Gastrocnemius medialis (tissue), 4 donors: ENCODE results near the gene SEC22A. TPM values are rescaled to one million over a fixed set of nuclear protein-coding genes. Genes with fewer than 3 reads are reported as not detected.
"Not testable (repeated sequence)": the region's sequence is repeated elsewhere in the genome, so short reads cannot be mapped to it uniquely, and the experiment has no call there.

Experiments
- ATAC-seq, 2 donors: fragments of 150-250 bp; one replicate each; pipeline ENCODE4 v1.9.1; 2016
- DNase-seq, 2 donors: peaks; one replicate each; pipeline ENCODE4 v3.0.0-alpha.2; 2019
- H3K27ac ChIP-seq, 4 donors: fragments of 200-600 bp; sonication (generic); 1 replicate in 1 of 4; 2 replicates in 3 of 4; pipeline ENCODE4 v1.5.1; 2016 to 2018; ENCODE audit warnings: mild to moderate bottlenecking in 2 of 4, moderate library complexity in 1 of 4
- H3K27me3 ChIP-seq, 3 donors: fragments of 200-600 bp; sonication (generic) in 2 of 3; 1 replicate in 1 of 3; 2 replicates in 2 of 3; pipeline versions ENCODE4 v1.5.1 to v1.6.0; 2016 to 2019; ENCODE audit warnings: mild to moderate bottlenecking in 1 of 3, moderate library complexity in 1 of 3
- H3K36me3 ChIP-seq, 2 donors: fragments of 200-600 bp; sonication (generic) in 1 of 2; one replicate each; pipeline ENCODE4 v1.5.1; 2017 to 2018
- H3K4me1 ChIP-seq, 2 donors: fragments of 200-600 bp; sonication (generic) in 1 of 2; one replicate each; pipeline ENCODE4 v1.5.1; 2016 to 2017; ENCODE audit warnings: mild to moderate bottlenecking in 2 of 2
- H3K4me3 ChIP-seq, 4 donors: fragments of 200-600 bp; sonication (generic) in 3 of 4; 1 replicate in 1 of 4; 2 replicates in 3 of 4; pipeline ENCODE4 v1.5.1; 2016 to 2019; ENCODE audit warnings: mild to moderate bottlenecking in 2 of 4
- H3K9me3 ChIP-seq, 3 donors: fragments of 200-600 bp; sonication (generic) in 2 of 3; 1 replicate in 1 of 3; 2 replicates in 2 of 3; pipeline ENCODE4 v1.5.1; 2016 to 2019
- POLR2A ChIP-seq, 2 donors: fragments of 450-650 bp; IDR thresholded peaks; one replicate each; pipeline ENCODE4 v1.6.1; 2017; ENCODE audit warnings: antibody characterized with exemption in 2 of 2, mild to moderate bottlenecking in 2 of 2, moderate library complexity in 2 of 2
- in situ Hi-C, 4 donors: fragments of 200-750 bp; cut with MboI; loops; one replicate each; pipeline versions ENCODE4 v1.15.0 to v1.8.0; 2017; ENCODE audit warnings: low sequenced_read_pairs in 4 of 4
- intact Hi-C: fragments of 100-400 bp; cut with DNase I; formaldehyde crosslinking; loops from one replicate; pipeline ENCODE4 v1.15.1; 2023; ENCODE audit warnings: low total_unique reads
- total RNA-seq, 4 donors: library from RNA; depleted of rRNA; stranded (reverse); fragments of >200 nt; gene quantifications; one replicate each; pipeline versions ENCODE4 v1.1.0 to v1.2.3, GENCODE V29; 2016
- TF ChIP-seq, protein P1 (sequence below), 5 experiments: fragments of 450-650 bp in 3 of 5; fragments of 200-600 bp in 2 of 5; sonication (generic) in 2 of 5; IDR thresholded peaks in 4 of 5; conservative IDR thresholded peaks in 1 of 5; 1 replicate in 4 of 5; 2 replicates in 1 of 5; pipeline ENCODE4 v1.5.1; 2016 to 2019; ENCODE audit warnings: antibody characterized with exemption in 5 of 5, mild to moderate bottlenecking in 3 of 5, moderate library complexity in 3 of 5

SEC22A gene
- total RNA-seq, 4 donors from 2014 or later, result 13.8 to 22.6 (median 16.8) TPM

DNA sequence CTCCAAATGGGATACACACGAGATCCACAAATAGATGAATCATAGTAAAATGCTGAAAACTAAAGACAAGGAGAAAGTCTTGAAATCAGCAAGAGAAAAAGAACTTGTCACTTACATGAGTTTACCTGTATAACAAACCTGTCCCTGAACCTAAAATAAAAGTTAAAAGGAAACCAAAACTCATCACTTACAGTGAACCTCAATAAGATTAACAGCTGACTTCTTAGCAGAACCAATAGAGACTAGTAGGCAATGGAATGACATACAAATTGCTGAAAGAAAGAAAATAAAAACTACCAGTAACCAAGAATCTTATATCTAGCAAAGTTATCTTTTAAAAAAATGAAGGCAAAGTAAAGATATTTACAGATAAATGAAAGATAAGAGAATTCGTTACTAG lies 27.4 kb downstream of the SEC22A start:
- TF ChIP-seq POLR2A (IDR thresholded peaks at IDR 0.05), result no peak
- TF ChIP-seq, protein P1, sequence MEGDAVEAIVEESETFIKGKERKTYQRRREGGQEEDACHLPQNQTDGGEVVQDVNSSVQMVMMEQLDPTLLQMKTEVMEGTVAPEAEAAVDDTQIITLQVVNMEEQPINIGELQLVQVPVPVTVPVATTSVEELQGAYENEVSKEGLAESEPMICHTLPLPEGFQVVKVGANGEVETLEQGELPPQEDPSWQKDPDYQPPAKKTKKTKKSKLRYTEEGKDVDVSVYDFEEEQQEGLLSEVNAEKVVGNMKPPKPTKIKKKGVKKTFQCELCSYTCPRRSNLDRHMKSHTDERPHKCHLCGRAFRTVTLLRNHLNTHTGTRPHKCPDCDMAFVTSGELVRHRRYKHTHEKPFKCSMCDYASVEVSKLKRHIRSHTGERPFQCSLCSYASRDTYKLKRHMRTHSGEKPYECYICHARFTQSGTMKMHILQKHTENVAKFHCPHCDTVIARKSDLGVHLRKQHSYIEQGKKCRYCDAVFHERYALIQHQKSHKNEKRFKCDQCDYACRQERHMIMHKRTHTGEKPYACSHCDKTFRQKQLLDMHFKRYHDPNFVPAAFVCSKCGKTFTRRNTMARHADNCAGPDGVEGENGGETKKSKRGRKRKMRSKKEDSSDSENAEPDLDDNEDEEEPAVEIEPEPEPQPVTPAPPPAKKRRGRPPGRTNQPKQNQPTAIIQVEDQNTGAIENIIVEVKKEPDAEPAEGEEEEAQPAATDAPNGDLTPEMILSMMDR (IDR thresholded peaks at IDR 0.05 in 4 of 5, conservative IDR thresholded peaks at IDR 0.05 in 1 of 5), result no peak
- Histone ChIP-seq H3K4me3 (no peak overlapping the region), H3K27me3 (no peaks in the 10 kb centered on the region), H3K4me1 (peaks cover 0 to 6% of the 10 kb centered on the region in 2 donors), H3K36me3 (peaks cover 3 to 40% of the 10 kb centered on the region in 2 donors), H3K9me3 (peaks cover 0 to 6% (median 0%) of the 10 kb centered on the region in 3 donors), H3K27ac (no peak overlapping the region)
- in situ Hi-C loops (no loop called here), intact Hi-C loops (no loop called here)
- DNase-seq, result no peak
- no peak for ATAC-seq

DNA sequence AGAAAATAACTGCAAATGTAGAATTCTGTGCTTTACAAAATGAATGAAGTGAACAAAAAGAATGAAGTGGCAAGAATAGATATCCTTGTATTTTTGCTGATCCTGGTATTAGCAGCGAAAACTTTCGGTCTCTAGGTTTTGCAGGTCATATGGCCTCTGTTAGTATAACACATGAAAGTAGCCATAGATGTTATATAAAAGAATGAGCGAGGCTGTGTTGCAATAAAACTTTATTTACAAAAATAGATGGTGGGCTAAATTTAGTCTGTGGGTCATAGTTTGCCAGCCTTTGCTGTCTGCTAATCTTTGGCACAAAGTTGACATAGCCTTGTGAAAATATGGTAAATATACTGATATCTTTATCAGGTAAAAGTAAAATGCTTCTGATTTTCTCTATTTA lies 35.2 kb downstream of the SEC22A start:
- DNase-seq (no peak), ATAC-seq (no peak)
- no peak for TF ChIP-seq POLR2A (IDR thresholded peaks at IDR 0.05)
- TF ChIP-seq, protein P1 (IDR thresholded peaks at IDR 0.05 in 4 of 5, conservative IDR thresholded peaks at IDR 0.05 in 1 of 5), result no peak
- Histone ChIP-seq H3K4me1 (no peaks in the 10 kb centered on the region), H3K9me3 (no peaks in the 10 kb centered on the region), H3K27ac (no peak overlapping the region), H3K36me3 (peaks cover 0 to 9% of the 10 kb centered on the region in 2 donors), H3K4me3 (no peak overlapping the region), H3K27me3 (no peaks in the 10 kb centered on the region)
- intact Hi-C loops, result no loop called here
- in situ Hi-C loops, result no loop called here

DNA sequence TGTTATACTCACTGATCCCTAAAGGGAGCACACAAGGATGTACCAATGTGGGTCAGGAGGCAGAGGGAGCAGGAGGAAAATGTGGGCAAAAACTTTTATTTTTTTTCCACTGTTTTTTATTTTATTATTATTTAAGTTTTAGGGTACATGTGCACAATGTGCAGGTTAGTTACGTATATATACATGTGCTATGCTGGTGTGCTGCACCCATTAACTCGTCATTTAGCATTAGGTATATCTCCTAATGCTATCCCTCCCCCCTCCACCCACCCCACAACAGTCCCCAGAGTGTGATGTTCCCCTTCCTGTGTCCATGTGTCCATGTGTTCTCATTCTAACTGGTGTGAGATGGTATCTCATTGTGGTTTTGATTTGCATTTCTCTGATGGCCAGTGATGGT lies 37.4 kb downstream of the SEC22A start:
- intact Hi-C loops, in situ Hi-C loops: not testable (repeated sequence)

DNA sequence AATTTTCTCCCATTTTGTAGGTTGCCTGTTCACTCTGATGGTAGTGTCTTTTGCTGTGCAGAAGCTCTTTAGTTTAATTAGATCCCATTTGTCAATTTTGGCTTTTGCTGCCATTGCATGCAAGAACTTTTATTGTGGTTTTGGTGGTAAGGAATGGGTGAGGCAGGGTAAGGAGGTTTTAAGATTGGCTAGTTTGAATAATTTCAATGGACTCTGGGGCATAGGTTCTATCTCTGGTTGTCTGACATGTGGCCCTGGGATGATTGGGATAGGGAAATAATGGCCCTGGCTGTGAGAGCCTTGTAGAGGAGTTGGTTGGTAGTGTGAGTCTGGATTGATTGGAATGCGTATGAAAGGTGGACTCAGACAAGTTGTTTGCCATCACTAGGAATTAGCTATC lies 38.0 kb downstream of the SEC22A start:
- no peaks in the 10 kb centered on the region for H3K9me3 ChIP-seq

More for the DNA sequence above, 37.4 kb downstream of the SEC22A start:
- H3K4me1 ChIP-seq, DNase-seq, H3K27ac ChIP-seq, H3K27me3 ChIP-seq, H3K36me3 ChIP-seq, ATAC-seq, H3K9me3 ChIP-seq, H3K4me3 ChIP-seq: not testable (repeated sequence)

DNA sequence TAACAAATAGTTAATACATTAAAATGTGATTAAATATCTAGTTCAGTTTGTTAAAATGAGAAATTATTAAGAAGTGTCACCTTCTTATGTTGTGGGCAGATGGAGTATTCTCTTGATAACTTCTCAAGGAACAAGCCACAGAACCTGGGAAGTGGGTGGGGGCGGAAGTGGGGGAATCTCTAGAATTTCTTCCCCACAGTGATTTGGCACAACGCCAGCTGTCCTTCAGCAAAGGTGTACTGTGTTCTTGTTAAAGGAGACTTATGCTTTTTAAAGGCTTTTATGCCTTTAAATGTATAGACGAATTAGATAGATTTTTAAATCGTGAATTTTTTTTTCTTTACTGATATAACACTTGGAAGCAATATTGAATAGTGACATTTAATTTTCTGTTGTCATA lies 42.4 kb downstream of the SEC22A start:
- DNase-seq (no peak), ATAC-seq (no peak)
- H3K4me1 ChIP-seq, result peaks cover 0 to 8% of the 10 kb centered on the region in 2 donors
- H3K36me3 ChIP-seq, result no peaks in the 10 kb centered on the region
- intact Hi-C loops (no loop called here), in situ Hi-C loops (no loop called here)
- no peaks in the 10 kb centered on the region for H3K27me3 ChIP-seq
- H3K27ac ChIP-seq, result no peak overlapping the region
- TF ChIP-seq POLR2A (IDR thresholded peaks at IDR 0.05), result no peak
- TF ChIP-seq, protein P1 (IDR thresholded peaks at IDR 0.05 in 4 of 5, conservative IDR thresholded peaks at IDR 0.05 in 1 of 5), result no peak
- no peaks in the 10 kb centered on the region for H3K9me3 ChIP-seq
- H3K4me3 ChIP-seq, result no peak overlapping the region

More for the DNA sequence above, 38.0 kb downstream of the SEC22A start:
- DNase-seq (no peak), ATAC-seq (no peak)
- TF ChIP-seq POLR2A (IDR thresholded peaks at IDR 0.05), result no peak
- TF ChIP-seq, protein P1 (IDR thresholded peaks at IDR 0.05 in 4 of 5, conservative IDR thresholded peaks at IDR 0.05 in 1 of 5), result no peak
- no peak overlapping the region for H3K4me3 ChIP-seq
- in situ Hi-C loops, result no loop called here
- H3K4me1 ChIP-seq, result no peaks in the 10 kb centered on the region
- intact Hi-C loops, result no loop called here
- no peaks in the 10 kb centered on the region for H3K36me3 ChIP-seq
- H3K27me3 ChIP-seq, result no peaks in the 10 kb centered on the region
- H3K27ac ChIP-seq, result no peak overlapping the region
